Parathyroid adenoma (tissue), 2 donors: ENCODE results near the gene GPSM3.

Source experiments
- H2AFZ ChIP-seq: fragments of 300-600 bp; sonication (generic); one replicate; pipeline ENCODE4 v1.7.0; 2017; ENCODE audit warnings: antibody characterized with exemption, mild to moderate bottlenecking
- H3K27ac ChIP-seq: fragments of 300-600 bp; sonication (generic); one replicate; pipeline ENCODE4 v1.7.0; 2017
- H3K27me3 ChIP-seq: fragments of 300-600 bp; sonication (generic); one replicate; pipeline ENCODE4 v1.7.0; 2017; ENCODE audit warnings: low read length; ENCODE audit not compliant: control insufficient read depth, insufficient read depth
- H3K36me3 ChIP-seq: fragments of 300-600 bp; sonication (generic); one replicate; pipeline ENCODE4 v1.7.0; 2017; ENCODE audit warnings: low read length; ENCODE audit not compliant: control insufficient read depth, insufficient read depth
- H3K4me1 ChIP-seq: fragments of 300-600 bp; sonication (generic); one replicate; pipeline ENCODE4 v1.7.0; 2017; ENCODE audit warnings: control low read depth
- H3K4me2 ChIP-seq: fragments of 300-600 bp; sonication (generic); one replicate; pipeline ENCODE4 v1.7.0; 2017; ENCODE audit warnings: low read length
- H3K4me3 ChIP-seq: fragments of 300-600 bp; sonication (generic); one replicate; pipeline ENCODE4 v1.7.0; 2017; ENCODE audit warnings: low read depth, low read length
- H3K79me2 ChIP-seq: fragments of 300-600 bp; sonication (generic); one replicate; pipeline ENCODE4 v1.7.0; 2017; ENCODE audit warnings: control low read depth
- H3K9ac ChIP-seq: fragments of 300-600 bp; sonication (generic); one replicate; pipeline ENCODE4 v1.7.0; 2017; ENCODE audit warnings: mild to moderate bottlenecking
- H3K9me3 ChIP-seq: fragments of 300-600 bp; sonication (generic); one replicate; pipeline ENCODE4 v1.7.0; 2017; ENCODE audit warnings: low read length; ENCODE audit not compliant: control insufficient read depth
- CTCF ChIP-seq: fragments of 300-600 bp; sonication (generic); IDR thresholded peaks from one replicate; pipeline ENCODE4 v1.7.0; 2017; ENCODE audit warnings: antibody characterized with exemption, mild to moderate bottlenecking
- donor health status: primary hyperparathyroidism.

The GPSM3 gene

DNA sequence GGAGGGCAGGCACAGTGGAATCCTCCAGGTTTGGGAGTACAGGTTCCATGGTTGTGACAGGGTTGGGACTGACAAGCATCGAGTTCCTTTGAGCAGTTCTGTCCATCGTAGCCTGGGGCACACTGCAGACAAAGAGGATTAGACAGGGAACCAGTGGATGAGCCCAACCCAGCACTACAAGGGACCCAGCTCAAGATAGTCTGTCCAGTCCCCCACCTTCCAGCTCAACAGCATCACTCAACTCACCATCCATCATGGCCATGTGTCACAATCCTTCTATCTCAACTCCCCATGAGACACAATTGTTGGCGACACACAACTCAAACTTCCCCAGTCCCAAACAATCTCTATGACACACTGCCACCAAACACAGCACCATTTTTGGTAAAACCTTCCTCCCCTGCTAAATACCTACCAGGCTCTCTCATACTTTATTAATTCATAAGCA, 11.8 kb upstream of the GPSM3 start:
- Histone ChIP-seq H3K4me2 (no peak overlapping the region), H3K4me1 (no peaks in the 10 kb centered on the region), H3K9me3 (no peaks in the 10 kb centered on the region), H2AFZ (no peak overlapping the region), H3K27me3 (no peaks in the 10 kb centered on the region), H3K4me3 (no peak overlapping the region), H3K36me3 (no peaks in the 10 kb centered on the region), H3K79me2 (no peaks in the 10 kb centered on the region), H3K9ac (no peak overlapping the region), H3K27ac (no peak overlapping the region)
- no peak for TF ChIP-seq CTCF

DNA sequence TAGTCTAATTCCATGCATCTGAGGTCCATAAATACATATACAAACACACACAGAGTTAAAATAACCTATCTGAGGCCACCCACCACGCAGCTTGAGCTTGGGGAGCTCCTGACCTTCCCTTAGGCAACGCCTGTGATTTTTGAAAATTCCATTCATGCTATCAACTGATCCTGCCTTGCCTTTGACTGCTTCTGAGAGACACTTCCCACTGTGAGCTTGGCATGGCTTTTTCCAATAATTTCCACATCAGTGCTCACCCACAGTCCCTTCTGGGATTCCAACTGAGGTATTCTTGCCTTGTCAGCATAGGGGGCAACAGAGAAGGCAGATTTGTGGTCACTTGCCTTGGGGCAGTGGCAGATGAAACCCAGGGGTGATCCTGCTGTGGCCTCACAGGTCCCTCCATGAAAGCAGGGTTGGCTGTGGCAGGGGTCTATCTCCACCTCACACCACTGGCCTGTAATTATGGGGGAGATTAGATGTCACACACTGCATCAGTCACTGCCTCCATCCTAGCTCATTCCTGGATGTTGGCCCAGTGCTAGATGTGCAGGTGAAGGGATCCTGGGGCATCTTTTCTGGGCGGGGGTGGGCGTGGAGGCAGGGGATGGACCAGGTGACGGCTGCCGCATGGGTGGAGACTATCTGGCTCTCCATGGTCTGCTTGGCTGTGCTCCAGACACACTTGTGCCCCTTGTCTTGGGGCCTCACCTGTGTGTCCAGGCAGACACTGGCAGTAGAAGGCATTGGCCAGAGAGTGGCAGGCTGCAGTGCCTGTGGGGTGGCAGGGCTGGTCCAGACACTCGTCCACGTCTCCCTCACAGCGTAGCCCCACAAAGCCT, 11.2 kb upstream of the GPSM3 start:
- no peak overlapping the region for H3K27ac ChIP-seq
- H3K27me3 ChIP-seq: no peaks in the 10 kb centered on the region
- H3K4me1 ChIP-seq: no peaks in the 10 kb centered on the region
- H3K36me3 ChIP-seq: no peaks in the 10 kb centered on the region
- H3K79me2 ChIP-seq: no peaks in the 10 kb centered on the region
- no peak overlapping the region for H3K9ac ChIP-seq
- H2AFZ ChIP-seq: no peak overlapping the region
- TF ChIP-seq CTCF: no peak
- no peaks in the 10 kb centered on the region for H3K9me3 ChIP-seq
- H3K4me2 ChIP-seq: no peak overlapping the region
- no peak overlapping the region for H3K4me3 ChIP-seq

- no peak for TF ChIP-seq CTCF
- Histone ChIP-seq H2AFZ (no peak overlapping the region), H3K27ac (no peak overlapping the region), H3K36me3 (no peaks in the 10 kb centered on the region), H3K4me2 (no peak overlapping the region), H3K27me3 (no peaks in the 10 kb centered on the region), H3K4me3 (no peak overlapping the region), H3K9ac (no peak overlapping the region), H3K4me1 (no peaks in the 10 kb centered on the region), H3K9me3 (no peaks in the 10 kb centered on the region), H3K79me2 (no peaks in the 10 kb centered on the region)
Measured at GRCh38 chr6:32202186-32202585, 9.7 kb upstream of the GPSM3 start.

GRCh38 chr6:32200711-32201475, 8.4 kb upstream of the GPSM3 start:
- Histone ChIP-seq H3K4me2 (no peak overlapping the region), H3K27me3 (no peaks in the 10 kb centered on the region), H3K9me3 (no peaks in the 10 kb centered on the region), H3K79me2 (no peaks in the 10 kb centered on the region), H3K4me1 (no peaks in the 10 kb centered on the region), H3K36me3 (no peaks in the 10 kb centered on the region), H3K27ac (no peak overlapping the region), H2AFZ (no peak overlapping the region), H3K9ac (no peak overlapping the region), H3K4me3 (no peak overlapping the region)
- TF ChIP-seq CTCF: no peak
